Measurements from ENCODE around the gene MRFAP1L1.
"Not testable (repeated sequence)": the region's sequence is repeated elsewhere in the genome, so short reads cannot be mapped to it uniquely, and the experiment has no call there.

MRFAP1L1 gene

GRCh38 chr4:6686104-6686787, 23.4 kb downstream of the MRFAP1L1 start:
- DNase-seq: no peak

DNA sequence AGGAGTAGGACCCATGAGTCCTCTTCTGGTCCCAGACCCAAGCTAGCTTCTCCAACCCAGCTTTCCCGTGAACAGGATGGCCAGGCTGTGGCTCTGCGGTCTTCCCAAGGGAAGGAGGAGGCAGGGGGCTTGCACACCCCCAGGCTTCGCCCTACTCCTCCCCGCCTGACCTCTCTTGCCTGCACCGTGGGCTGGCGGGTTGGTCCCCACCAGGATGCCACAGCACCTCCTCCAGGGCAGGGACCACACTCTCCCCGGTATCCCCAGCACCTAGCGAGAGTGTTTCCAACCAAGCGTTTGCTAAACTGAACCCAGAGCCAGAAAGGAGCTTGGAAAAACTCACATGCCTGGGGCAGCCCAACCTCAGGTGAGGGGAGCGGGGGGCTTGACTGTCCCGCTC, 25.0 kb downstream of the MRFAP1L1 start:
- DNase-seq: no peak

- no peak for DNase-seq
These were observed 26.6 kb downstream of the MRFAP1L1 start for GRCh38 chr4:6682862-6683590.

GRCh38 chr4:6681191-6681590, 28.5 kb downstream of the MRFAP1L1 start:
- DNase-seq: no peak

DNA sequence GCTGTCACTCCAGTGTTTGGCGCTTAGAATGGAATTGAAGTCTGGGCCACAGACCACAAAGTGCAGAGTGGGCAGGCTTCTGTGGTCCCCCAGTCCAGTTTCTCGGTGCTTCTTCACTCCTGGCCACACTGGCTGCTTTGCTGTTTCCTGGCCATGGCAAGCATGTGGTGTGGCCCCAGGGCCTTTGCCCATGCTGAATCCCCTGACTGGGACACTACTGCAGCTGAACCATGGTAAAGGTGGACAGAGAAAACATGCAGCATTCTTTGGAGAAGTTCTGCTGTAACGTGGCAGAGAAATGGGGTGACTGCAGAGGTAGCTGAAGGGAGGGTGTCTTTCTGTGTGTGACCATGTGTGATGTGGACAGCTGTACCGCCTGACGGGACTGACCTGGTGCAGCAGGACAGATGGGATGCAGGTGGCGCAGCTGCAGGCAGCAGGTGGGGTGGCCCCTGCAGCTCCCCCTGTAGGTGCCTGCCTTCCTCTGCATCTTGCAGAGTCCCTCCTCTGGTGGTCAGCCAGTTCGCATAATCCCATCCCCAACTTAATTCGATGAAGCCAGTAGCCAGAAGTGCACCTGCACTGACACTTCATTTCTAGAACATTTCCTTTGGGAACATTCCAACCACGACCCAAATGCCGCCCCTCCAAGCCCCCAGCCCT, 29.2 kb downstream of the MRFAP1L1 start:
- no peak for DNase-seq

DNA sequence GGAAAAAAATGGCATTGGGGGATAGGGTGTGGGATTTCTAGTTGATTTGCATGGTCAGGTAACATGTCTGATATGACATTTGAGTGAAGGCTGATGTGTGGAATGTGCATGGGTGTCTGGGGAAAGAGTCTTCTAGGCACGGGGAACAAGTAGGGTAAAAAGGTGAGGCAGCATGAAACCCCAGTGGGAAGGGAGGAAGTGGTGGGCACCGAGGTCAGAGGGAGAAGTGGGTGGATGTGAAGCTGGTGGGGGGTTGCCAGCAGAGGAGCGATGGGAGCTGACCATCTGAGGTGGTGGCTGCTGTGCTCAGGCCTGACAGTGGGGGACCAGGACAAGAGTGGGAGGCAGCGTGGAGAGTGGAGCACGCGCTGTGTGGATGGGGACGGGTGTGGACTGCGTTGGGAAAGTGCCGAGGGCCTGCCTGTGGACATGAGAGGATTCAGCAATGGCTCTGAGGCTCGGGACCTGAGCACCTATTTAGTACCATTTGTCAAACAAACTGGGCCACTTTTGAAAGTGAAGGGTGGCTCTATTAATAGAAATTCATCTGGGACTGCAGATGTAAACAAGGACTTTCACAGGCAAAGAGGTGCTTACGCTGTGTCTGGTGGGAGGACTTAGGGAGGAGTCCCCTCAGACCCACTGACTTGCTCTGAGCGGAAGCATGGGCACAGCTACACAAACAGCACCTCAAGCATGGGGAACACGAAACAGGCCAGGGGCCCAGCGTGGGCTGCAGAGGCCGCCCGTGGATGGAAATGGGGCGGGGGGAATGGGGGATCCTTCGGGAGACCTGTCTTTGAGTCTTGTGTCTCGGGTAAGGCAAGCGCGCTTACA, 32.7 kb downstream of the MRFAP1L1 start:
- peak; percentile 34 for DNase-seq

- DNase-seq: peak; percentile 77
These were observed 35.0 kb downstream of the MRFAP1L1 start for GRCh38 chr4:6674500-6675149.

DNA sequence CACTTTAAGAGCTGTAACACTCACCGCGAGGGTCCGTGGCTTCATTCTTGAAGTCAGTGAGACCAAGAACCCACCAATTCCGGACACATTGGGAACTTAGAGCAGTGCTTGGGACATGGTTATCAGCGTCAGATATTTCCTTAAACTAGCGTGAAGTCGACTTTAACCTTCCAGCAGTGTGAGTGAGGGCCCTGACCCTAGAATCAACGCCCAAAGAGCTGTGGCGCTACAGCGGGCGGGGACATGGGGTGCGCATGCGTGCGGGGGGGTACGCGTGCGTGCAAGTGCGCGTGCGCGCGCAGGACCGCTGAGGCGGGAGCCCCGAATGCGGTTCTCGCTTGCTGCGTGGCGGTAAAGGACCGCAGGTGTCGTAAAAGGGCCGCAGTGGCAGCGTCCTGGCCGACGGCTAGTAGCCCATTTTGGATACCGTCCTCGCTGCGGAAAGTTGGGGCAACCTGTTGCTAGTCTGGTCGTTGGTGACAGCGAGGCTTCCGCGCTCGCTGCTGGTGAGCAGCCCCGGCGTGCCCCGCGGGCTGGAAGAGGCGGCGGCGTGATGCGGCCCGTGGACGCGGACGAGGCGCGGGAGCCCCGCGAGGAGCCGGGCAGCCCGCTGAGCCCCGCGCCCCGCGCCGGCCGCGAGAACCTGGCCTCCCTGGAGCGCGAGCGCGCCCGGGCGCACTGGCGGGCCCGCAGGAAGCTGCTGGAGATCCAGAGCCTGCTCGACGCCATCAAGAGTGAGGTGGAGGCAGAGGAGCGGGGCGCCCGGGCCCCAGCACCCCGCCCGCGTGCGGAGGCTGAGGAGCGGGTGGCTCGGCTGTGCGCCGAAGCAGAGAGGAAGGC, 35.8 kb downstream of the MRFAP1L1 start:
- peak; percentile 94 for DNase-seq

DNA sequence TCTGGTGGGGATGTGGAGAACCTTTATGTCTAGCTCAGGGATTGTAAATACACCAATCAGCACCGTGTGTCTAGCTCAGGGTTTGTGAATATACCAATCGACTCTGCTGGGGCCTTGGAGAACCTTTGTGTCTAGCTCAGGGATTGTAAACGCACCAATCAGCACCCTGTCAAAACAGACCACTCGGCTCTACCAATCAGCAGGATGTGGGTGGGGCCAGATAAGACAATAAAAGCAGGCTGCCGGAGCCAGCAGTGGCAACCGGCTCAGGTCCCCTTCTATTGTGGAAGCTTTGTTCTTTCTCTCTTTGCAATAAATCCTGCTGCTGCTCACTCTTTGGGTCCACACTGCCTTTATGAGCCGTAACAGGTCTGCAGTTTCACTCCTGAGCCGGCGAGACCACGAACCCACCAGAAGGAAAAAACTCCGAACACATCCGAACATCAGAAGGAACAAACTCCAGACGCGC, 36.4 kb downstream of the MRFAP1L1 start:
- DNase-seq: peak; percentile 44

DNA sequence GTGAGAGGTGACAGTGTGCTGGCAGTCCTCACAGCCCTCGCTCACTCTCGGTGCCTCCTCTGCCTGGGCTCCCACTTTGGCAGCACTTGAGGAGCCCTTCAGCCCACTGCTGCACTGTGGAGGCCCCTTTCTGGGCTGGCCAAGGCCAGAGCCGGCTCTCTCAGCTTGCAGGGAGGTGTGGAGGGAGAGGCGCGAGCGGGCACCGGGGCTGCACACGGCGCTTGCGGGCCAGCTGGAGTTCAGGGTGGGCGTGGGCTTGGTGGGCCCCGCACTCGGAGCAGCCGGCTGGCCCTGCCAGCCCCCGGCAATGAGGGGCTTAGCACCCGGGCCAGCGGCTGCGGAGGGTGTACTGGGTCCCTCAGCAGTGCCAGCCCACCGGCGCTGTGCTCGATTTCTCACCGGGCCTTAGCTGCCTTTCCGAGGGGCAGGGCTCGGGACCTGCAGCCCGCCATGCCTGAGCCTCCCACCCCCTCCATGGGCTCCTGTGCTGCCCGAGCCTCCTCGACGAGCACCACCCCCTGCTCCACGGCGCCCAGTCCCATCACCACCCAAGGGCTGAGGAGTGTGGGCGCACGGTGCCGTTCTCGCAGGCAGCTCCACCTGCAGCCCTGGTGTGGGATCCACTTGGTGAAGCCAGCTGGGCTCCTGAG, 37.0 kb downstream of the MRFAP1L1 start:
- DNase-seq: not testable (repeated sequence)

- DNase-seq: no peak
These were observed 37.5 kb downstream of the MRFAP1L1 start for GRCh38 chr4:6672131-6672530.

- DNase-seq: no peak
These were observed 38.0 kb downstream of the MRFAP1L1 start for GRCh38 chr4:6671648-6672047.

DNA sequence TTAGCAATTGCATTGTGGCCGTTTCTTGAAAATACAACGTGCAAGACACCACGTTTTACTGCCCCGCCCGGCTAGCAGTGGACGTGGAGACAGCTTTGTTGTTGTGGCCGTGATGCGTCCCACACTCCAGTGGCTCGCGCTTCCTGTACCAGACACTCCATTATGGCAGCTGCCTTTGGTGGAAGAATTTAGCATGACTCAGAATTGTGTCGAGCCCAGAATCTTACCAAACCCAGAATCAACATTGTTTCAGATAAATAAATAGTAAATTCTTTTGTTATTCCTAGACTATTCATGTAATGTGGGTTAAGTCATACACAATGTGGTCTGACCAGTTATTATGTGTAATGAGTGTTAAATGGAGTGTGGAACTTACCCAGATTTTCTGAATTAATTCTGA, 41.3 kb downstream of the MRFAP1L1 start:
- DNase-seq: no peak

GRCh38 chr4:6665320-6665654, 44.4 kb downstream of the MRFAP1L1 start:
- no peak for DNase-seq

- DNase-seq: no peak
These were observed 45.9 kb downstream of the MRFAP1L1 start for GRCh38 chr4:6663596-6664393.

- DNase-seq: no peak
These were observed 47.1 kb downstream of the MRFAP1L1 start for GRCh38 chr4:6662591-6662990.

DNA sequence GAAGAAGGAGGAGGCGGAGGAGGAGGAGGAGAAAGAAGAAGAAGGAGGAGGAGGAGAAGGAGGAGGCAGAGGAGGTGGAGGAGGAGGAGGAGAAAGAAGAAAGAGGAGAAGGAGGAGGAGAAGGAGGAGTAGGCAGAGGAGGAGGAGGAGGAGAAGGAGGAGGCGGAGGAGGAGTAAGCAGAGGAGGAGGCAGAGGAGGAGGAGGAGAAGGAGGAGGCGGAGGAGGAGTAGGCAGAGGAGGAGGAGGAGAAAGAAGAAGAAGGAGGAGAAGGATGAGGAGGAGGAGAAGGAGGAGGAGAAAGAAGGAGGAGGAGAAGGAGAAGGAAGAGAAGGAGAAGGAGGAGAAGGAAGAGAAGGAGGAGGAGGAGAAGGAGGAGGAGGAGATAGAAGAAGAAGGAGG, 49.2 kb downstream of the MRFAP1L1 start:
- DNase-seq: no peak

DNA sequence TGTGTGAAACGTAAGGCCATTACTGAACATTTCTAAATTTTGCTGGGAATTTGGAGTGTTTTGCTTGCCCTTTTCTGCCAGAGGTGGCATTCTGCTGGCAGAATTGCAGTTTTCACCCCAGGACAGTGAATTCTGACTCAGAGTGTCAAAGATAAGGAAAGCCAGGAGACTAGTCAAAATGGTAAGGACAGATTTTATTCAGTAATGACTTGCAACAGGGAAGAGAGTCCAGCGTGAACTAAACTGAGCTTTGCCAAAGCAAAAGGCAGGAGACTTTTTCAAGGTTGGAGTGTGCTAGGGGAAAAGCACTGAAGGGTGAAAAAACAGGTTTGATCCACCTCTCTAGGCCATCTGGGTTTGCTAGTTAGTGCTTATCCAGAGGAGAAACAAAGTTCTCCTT, 49.8 kb downstream of the MRFAP1L1 start:
- no peak for DNase-seq

DNA sequence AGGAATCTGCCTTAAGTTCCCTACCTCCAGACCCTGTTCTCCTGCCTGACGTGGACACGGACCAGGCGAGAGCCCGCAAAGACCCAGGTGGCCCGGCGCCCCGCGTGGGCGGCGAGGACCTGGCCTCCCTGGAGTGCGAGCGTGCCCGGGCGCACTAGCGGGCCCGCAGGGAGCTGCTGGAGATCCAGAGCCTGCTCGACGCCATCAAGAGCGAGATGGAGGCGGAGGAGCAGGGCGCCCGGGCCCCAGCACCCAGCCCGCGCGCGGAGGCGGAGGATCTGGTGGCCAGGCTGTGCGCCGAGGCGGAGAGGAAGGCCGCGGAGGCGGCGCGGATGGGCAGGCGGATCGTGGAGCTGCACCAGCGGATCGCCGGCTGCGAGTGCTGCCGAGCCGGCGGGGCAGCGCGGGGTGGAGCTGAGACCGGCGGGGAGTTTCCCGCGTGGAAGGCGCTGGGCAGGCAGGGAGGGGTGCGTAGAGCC, 51.0 kb downstream of the MRFAP1L1 start:
- DNase-seq: peak; percentile 69

DNA sequence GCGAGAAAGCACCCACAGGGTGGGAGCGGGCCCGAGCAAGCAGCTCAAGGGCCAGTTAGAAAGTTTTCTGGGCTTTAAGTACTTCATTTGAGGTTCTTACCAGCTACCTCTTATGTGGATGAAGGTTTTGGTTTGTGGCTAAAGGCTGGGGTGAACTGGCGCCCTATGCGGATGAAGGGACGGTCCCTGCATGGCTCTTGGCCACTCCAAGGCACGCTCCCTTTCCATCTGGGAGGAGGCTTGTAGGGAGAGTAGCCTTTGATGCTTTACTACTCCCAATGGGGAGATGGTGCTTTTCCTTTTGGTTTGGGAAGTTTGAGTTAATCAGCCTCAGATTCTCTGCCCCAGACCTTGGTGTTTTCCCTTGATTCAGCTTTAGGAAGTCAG, 51.5 kb downstream of the MRFAP1L1 start:
- no peak for DNase-seq

Data from CD4-positive, alpha-beta T cell treated with Interleukin-17A for 4 hours (primary cell).